Stimulated activated effector memory CD8-positive, alpha-beta T cell treated with anti-CD3 and anti-CD28 coated beads, Interleukin-12 subunit alpha, Interleukin-12 subunit beta, amount 100 ng/mL, for 72 hours (primary cell): Measurements from ENCODE around the gene CNTN4.

Experiments
- ATAC-seq: fragments of 150-1000 bp; cut with Tn5 transposase; 2 replicates; pipeline ENCODE4 v1.10.0; 2021
- DNase-seq, 2 donors: peaks; one replicate each; pipeline ENCODE4 v3.0.0; 2021 to 2022; ENCODE audit warnings: low spot score in 2 of 2
- H3K27ac Mint-ChIP-seq: one replicate; pipeline ENCODE4 v1.8.0; 2022; ENCODE audit warnings: mild to moderate bottlenecking, mixed read lengths
- H3K36me3 Mint-ChIP-seq: one replicate; pipeline ENCODE4 v1.8.0; 2022; ENCODE audit warnings: mild to moderate bottlenecking, mixed read lengths
- H3K4me1 Mint-ChIP-seq: one replicate; pipeline ENCODE4 v1.8.0; 2022; ENCODE audit warnings: mixed read lengths
- H3K4me3 Mint-ChIP-seq: one replicate; pipeline ENCODE4 v1.8.0; 2022; ENCODE audit warnings: mild to moderate bottlenecking, mixed read lengths
- H3K9me3 Mint-ChIP-seq: one replicate; pipeline ENCODE4 v1.8.0; 2022; ENCODE audit warnings: mixed read lengths

The CNTN4 gene

DNA sequence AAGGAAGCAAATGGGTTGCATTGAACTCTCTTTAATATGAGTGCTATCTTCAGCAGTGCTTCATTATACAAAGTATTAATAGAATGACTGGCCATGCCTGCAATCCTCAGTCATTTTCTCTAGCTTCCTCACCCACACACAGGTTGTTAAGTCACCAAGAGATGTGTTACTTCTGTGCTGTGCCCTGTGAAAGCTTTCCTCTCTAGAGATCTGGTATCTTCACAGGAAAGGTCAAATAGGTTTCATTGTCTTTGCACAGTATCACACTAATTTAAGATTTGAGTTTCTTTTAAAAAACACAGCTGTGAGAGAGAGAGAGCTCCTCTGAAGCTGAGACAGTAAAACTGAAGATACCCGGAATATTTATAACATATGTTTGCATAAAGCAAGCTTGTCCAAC, 278.6 kb downstream of the CNTN4 start:
- no peaks in the 10 kb centered on the region for H3K36me3 Mint-ChIP-seq

DNA sequence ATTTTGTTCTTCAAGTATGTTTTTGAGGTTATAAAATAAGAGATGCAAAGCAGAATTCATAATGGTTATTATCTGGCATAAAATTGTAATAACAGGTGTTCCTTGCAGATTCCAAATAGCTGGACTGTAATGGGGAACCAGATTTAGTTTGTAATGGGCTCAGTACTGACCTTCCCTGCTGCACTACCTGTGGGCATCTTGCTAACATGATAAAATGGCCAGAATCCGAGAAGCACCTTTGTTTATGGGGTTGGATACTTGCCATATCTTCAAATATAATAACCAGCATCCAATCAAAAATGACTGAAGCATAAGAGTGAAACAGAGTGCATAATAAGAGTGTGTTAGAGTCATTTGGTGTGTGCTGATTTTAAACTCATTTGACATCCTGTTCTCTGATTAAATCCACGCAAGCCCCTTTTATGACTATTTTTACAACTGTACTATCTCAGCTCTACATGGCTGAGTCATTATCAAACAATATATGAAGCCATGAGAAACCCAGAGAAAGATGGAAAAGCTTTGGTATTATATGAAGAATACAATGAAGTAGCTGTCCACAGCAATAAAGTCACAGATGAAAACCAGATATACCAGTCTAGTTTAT, 292.4 kb downstream of the CNTN4 start:
- DNase-seq: no peak
- Mint-ChIP-seq H3K4me1 (no peaks in the 10 kb centered on the region), H3K9me3 (peaks cover 3% of the 10 kb centered on the region), H3K4me3 (no peak overlapping the region), H3K36me3 (no peaks in the 10 kb centered on the region), H3K27ac (no peak overlapping the region)
- no peak for ATAC-seq

More for the DNA sequence above, 278.6 kb downstream of the CNTN4 start:
- H3K4me1 Mint-ChIP-seq: no peaks in the 10 kb centered on the region
- H3K9me3 Mint-ChIP-seq: no peaks in the 10 kb centered on the region
- ATAC-seq (no peak), DNase-seq (no peak)
- no peak overlapping the region for H3K27ac Mint-ChIP-seq
- H3K4me3 Mint-ChIP-seq: no peak overlapping the region

DNA sequence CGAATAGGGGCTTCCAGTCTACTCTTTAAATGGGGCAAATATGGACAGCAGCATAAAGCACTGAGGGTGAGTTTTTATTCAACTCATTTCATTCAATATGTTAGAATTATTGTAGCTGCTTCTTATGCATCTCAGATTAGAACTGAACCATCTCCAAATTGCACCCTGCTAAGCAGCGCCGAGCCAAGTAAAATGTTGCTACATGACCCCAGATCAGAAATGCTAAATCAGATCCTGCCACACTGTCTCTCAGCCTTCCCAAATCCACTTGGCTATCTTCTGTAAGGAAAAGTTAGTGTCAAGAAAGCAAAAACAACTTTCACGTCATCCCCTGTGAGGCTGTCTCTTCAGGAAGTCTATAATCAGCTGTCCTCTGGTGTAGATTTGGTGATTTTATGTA, 293.2 kb downstream of the CNTN4 start:
- DNase-seq (no peak), ATAC-seq (no peak)
- no peak overlapping the region for H3K4me3 Mint-ChIP-seq
- no peaks in the 10 kb centered on the region for H3K4me1 Mint-ChIP-seq
- H3K36me3 Mint-ChIP-seq: no peaks in the 10 kb centered on the region
- H3K27ac Mint-ChIP-seq: no peak overlapping the region
- H3K9me3 Mint-ChIP-seq: peaks cover 3% of the 10 kb centered on the region

DNA sequence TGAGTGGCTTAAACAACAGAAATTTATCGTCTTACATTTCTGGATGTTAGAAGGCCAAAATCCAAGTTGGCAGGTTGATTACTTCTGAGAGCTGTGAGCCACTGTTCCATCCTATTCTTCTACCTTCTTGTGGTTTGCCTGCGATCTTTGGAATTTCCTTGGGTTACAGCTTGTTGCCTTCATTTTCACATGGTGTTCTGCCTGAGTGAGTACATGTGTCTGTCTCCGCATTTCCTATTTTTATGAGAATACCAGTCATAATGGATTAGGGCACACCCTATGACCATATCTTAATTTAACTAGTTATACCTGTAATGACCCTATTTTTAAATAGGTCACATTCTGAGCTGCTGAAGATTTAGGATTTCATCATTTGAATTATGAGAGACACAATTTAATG, 294.3 kb downstream of the CNTN4 start:
- H3K9me3 Mint-ChIP-seq: peaks cover 3% of the 10 kb centered on the region
- no peak overlapping the region for H3K4me3 Mint-ChIP-seq
- H3K4me1 Mint-ChIP-seq: no peaks in the 10 kb centered on the region
- H3K36me3 Mint-ChIP-seq: no peaks in the 10 kb centered on the region
- no peak for ATAC-seq
- no peak for DNase-seq
- no peak overlapping the region for H3K27ac Mint-ChIP-seq

DNA sequence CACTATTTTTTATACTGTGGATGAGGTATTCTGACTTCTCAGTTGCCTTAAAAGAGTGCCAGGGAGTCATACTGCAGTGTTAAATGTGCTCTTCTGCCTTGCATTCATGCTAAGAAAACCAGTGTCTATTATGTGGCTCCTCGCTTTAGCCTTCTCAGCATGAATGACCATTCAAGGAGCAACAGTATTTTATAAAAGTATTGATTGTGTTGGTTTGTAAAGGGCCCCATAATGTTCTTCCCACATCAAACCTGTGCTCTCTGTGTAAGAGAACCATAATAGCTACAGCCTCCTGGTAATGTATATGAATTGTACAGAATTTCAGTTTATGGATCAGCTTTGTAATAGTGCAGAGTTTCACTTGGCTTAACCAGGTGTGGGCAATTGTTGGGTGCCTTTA, 316.4 kb downstream of the CNTN4 start:
- Mint-ChIP-seq H3K4me3 (no peak overlapping the region), H3K4me1 (no peaks in the 10 kb centered on the region), H3K9me3 (no peaks in the 10 kb centered on the region), H3K36me3 (no peaks in the 10 kb centered on the region), H3K27ac (no peak overlapping the region)
- DNase-seq: no peak
- ATAC-seq: no peak

DNA sequence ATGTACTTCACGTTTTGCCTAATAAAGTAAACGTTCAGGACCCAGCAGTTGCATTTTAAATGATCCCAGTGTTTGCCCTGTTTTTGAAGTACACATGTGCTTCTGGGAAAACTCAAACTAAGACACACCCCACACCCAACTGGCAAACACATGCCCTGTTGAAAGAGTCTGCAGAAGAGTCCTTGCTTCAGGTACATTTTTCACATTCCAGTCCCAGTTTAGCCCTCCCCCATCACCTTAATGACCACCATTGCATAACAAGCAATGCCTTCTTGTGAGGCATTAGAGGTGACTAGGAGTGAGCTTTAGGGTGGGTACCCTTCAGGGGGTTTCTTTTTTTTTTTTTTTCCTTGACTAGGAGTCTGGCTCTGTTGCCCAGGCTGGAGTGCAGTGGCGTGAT, 322.3 kb downstream of the CNTN4 start:
- Mint-ChIP-seq H3K27ac (no peak overlapping the region), H3K36me3 (no peaks in the 10 kb centered on the region), H3K4me1 (no peaks in the 10 kb centered on the region), H3K4me3 (no peak overlapping the region), H3K9me3 (peaks cover 8% of the 10 kb centered on the region)
- ATAC-seq (no peak), DNase-seq (no peak)

DNA sequence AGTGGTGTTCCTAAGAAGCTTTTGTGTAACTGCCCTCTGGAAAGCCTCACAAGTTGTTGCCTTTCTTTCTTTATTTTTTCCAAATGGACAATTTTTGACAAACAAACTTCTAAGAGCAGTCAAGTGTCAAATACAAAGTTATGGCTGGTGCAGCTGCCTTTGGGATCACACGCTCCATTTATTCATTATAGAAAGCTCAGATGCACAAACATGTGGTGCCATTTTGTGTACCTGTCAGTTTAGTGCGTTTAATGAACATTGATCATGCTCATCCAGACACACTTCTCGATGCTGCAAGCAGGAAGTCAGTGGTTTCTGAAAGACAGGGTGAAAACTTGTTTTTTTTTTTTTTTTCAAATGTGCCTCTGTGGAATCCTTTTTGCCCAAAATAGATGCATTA, 324.5 kb downstream of the CNTN4 start:
- DNase-seq (no peak), ATAC-seq (no peak)
- Mint-ChIP-seq H3K36me3 (no peaks in the 10 kb centered on the region), H3K9me3 (peaks cover 8% of the 10 kb centered on the region), H3K4me3 (no peak overlapping the region), H3K27ac (no peak overlapping the region), H3K4me1 (no peaks in the 10 kb centered on the region)

DNA sequence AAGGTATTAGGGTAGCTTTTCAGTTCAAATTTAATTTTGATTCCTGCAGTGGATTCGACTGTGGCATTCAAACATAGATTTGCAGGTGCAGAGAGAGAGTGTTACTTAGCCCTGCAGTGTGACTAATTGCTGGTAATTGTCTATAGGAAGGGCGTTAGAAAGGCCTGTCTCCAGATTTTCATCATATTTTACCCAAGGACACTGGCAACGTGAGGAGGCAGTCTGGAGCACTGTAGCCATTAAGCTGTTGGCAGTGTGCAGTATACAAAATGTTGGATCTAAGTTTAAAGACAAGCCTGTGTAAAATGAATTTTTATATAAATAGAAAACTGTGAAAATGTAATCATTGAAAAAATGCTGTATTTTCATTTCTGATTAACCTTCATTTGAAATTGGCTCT, 342.9 kb downstream of the CNTN4 start:
- DNase-seq (no peak), ATAC-seq (no peak)
- Mint-ChIP-seq H3K36me3 (no peaks in the 10 kb centered on the region), H3K27ac (no peak overlapping the region), H3K9me3 (peaks cover 2% of the 10 kb centered on the region), H3K4me1 (no peaks in the 10 kb centered on the region), H3K4me3 (no peak overlapping the region)

DNA sequence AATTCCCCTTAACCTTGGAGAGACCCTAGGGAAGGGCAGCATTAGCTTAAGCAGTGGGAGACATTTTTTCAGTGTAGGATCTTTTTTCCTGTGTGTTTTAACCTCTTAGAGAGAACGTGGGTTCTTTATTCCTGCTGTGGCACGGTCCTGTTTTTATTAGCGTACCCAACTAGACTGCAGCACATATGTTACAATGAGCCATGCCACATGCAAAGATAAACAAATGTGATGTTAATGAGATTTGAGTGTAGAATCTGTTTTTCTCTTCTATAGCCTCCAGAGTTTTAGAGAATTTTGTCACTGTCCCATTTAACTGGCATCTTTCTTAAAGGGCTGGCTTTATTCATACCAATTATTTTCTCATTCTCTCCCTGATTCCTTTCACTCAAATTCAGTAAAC, 347.5 kb downstream of the CNTN4 start:
- H3K4me1 Mint-ChIP-seq: no peaks in the 10 kb centered on the region
- no peaks in the 10 kb centered on the region for H3K9me3 Mint-ChIP-seq
- no peak for DNase-seq
- ATAC-seq: no peak
- no peak overlapping the region for H3K27ac Mint-ChIP-seq
- H3K36me3 Mint-ChIP-seq: no peaks in the 10 kb centered on the region
- no peak overlapping the region for H3K4me3 Mint-ChIP-seq

DNA sequence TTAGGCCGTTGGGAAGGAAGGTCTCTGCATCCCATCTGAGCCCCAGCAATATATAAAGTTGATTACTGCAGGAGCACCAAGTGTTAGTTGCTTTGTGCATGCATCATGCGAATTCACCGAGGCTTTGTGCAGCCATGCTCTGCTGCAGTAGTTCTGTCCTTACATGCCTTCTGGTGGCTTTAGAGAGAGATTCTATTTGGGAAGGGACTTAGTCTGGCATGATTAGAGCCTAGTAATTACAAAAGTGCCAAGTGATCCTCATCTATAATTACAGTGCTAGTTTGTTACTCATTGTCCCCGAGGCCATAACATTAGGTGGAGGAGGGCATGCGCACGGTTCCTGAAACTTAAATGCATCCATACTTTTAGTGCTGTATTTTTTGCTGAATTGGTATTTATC, 353.6 kb downstream of the CNTN4 start:
- no peak overlapping the region for H3K4me3 Mint-ChIP-seq
- no peaks in the 10 kb centered on the region for H3K4me1 Mint-ChIP-seq
- H3K36me3 Mint-ChIP-seq: no peaks in the 10 kb centered on the region
- no peak for DNase-seq
- ATAC-seq: no peak
- H3K27ac Mint-ChIP-seq: no peak overlapping the region
- H3K9me3 Mint-ChIP-seq: no peaks in the 10 kb centered on the region

DNA sequence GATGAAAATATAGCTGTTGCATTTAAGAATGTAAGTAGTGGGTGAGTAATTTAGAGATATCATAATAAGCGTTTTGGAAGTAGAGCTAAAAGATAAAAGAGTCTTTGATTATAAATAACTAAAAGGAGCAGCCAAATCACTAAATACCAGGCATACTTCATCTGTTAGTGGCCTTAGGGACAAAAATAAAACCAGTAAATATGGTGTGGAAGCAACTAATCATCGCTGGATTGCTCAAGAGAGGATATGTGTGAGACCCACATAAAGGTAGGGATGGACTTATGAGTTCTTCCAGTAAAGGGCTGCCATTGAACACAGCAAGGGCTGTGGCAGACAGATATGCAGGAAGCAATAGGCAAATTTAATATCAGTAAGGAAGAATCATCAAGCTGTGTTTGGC, 356.2 kb downstream of the CNTN4 start:
- no peak for DNase-seq
- H3K36me3 Mint-ChIP-seq: no peaks in the 10 kb centered on the region
- no peak for ATAC-seq

DNA sequence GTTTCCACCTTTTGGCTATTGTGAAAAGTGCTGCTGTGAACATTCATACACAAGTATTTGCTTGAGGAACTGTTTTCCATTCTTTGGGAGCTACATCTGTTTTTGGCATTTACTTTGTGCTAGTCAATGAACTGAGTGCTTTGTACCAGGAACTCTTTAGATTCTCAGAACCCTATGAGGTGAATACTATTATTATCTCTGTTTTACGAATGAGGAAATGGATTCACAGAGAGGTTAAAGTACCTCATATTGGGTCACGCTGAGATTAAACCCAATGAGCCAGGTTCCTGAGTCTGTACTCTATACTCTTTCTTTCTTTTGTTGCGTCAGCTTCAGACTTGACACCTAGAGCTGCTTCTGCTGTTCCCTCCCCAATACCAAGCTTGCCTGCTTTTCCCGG, 358.1 kb downstream of the CNTN4 start:
- H3K9me3 Mint-ChIP-seq: no peaks in the 10 kb centered on the region
- H3K4me3 Mint-ChIP-seq: no peak overlapping the region
- H3K27ac Mint-ChIP-seq: no peak overlapping the region
- H3K4me1 Mint-ChIP-seq: no peaks in the 10 kb centered on the region
- H3K36me3 Mint-ChIP-seq: no peaks in the 10 kb centered on the region
- ATAC-seq (no peak), DNase-seq (no peak)

More for the DNA sequence above, 356.2 kb downstream of the CNTN4 start:
- no peak overlapping the region for H3K27ac Mint-ChIP-seq
- no peaks in the 10 kb centered on the region for H3K4me1 Mint-ChIP-seq
- no peaks in the 10 kb centered on the region for H3K9me3 Mint-ChIP-seq
- H3K4me3 Mint-ChIP-seq: no peak overlapping the region

DNA sequence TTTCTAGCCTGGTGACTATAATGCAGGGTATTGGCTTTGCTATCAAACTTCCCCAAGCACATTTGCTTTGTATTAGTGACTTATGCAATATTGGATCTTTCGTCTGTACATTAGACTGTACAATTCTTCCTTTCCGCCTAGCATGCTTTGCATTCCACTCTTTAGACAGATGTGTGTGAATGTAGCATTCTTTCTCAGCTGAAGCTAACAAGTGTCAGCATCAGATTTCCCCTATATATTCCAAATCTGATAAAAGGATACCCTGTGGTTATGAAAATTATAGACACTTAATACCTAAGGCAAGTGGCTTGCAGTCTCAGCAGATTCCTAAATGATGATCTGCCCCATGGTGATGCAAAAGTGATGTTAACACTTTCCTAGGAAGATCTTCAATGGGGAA, 360.1 kb downstream of the CNTN4 start:
- H3K4me3 Mint-ChIP-seq: no peak overlapping the region
- ATAC-seq: no peak
- no peak overlapping the region for H3K27ac Mint-ChIP-seq
- DNase-seq: no peak
- H3K9me3 Mint-ChIP-seq: no peaks in the 10 kb centered on the region
- no peaks in the 10 kb centered on the region for H3K4me1 Mint-ChIP-seq
- H3K36me3 Mint-ChIP-seq: no peaks in the 10 kb centered on the region

DNA sequence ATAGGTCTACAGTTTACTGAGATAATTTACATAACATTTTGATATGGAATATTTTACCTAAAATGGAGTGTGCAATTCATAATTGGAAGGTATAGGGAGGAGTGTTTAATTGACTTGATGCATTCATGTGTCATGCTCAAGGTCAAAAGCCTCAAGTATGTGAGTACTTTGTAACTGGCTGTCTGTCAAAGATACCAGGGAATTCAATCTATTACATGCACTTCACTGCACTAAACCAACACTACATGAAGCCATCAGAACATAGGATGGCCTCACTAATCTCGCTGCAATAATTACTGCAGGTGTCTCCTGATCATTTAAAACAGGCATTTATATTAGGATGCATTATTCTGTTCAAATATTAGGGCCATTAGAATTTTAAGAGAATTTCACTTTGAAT, 367.2 kb downstream of the CNTN4 start:
- Mint-ChIP-seq H3K36me3 (no peaks in the 10 kb centered on the region), H3K9me3 (no peaks in the 10 kb centered on the region), H3K4me1 (no peaks in the 10 kb centered on the region), H3K4me3 (no peak overlapping the region), H3K27ac (no peak overlapping the region)
- DNase-seq: no peak
- no peak for ATAC-seq

DNA sequence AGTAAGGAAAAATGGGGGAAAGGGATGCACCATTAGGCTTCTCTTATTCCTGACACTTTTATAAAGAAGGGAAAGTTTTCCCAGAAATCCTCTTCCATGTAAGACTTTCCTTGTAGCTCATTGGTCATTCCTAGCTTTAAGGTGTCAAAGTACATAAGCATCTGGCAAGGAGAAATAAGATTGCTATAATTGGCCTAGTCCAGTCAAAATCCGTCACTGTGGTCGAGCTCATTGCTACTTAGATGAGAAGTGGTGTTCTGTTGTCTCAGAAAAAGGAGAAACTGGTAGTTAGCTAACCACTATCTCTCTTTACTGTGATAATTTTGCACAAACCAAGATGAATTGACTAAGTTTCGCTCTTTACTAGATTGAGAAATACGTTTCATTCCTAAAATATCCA, 370.1 kb downstream of the CNTN4 start:
- DNase-seq (no peak), ATAC-seq (no peak)
- peaks cover 3% of the 10 kb centered on the region for H3K9me3 Mint-ChIP-seq
- H3K36me3 Mint-ChIP-seq: no peaks in the 10 kb centered on the region
- no peak overlapping the region for H3K27ac Mint-ChIP-seq
- H3K4me3 Mint-ChIP-seq: no peak overlapping the region
- H3K4me1 Mint-ChIP-seq: no peaks in the 10 kb centered on the region

DNA sequence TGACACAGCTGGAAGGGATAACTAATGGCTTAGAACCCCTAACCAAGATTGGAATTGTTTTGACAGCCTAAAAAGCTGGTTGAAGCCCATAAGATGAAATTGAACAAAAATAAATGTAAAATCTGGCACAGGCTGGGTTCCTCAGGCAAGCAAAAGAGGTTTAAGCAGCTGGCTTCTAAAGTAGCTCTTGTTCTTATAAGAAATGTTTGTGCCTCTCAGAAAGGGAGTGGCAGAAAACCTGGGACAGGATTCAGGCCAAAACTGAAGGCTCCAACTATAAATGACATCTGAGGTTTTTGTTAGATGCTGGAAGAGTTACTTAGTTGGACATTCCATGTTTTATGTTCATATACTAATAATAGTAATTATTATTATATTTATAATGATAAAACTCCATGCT, 378.3 kb downstream of the CNTN4 start:
- H3K4me1 Mint-ChIP-seq: no peaks in the 10 kb centered on the region
- peaks cover 3% of the 10 kb centered on the region for H3K9me3 Mint-ChIP-seq
- ATAC-seq (no peak), DNase-seq (no peak)
- H3K36me3 Mint-ChIP-seq: no peaks in the 10 kb centered on the region
- no peak overlapping the region for H3K27ac Mint-ChIP-seq
- no peak overlapping the region for H3K4me3 Mint-ChIP-seq

DNA sequence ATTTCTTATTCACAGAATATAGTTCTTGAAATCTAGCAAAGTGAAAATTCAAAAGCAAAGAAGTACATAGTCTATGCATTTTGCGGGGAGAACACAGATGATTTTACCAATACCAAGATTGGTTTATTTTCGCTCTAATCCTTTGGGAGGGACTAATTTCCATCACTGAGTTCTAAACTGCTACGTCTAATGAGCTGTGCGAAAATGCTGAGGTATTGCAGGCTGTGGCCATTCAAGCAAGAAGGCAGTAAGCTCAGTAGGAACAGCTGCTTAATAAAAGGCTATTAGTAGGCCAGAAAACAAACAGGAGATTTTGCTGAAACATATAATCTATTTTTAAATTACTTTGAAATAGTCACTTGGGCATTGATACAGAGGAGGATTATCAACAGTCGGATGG, 379.0 kb downstream of the CNTN4 start:
- no peak overlapping the region for H3K27ac Mint-ChIP-seq
- no peak for DNase-seq
- no peak overlapping the region for H3K4me3 Mint-ChIP-seq
- H3K4me1 Mint-ChIP-seq: no peaks in the 10 kb centered on the region
- peaks cover 3% of the 10 kb centered on the region for H3K9me3 Mint-ChIP-seq
- ATAC-seq: no peak
- no peaks in the 10 kb centered on the region for H3K36me3 Mint-ChIP-seq
